CD14-positive monocyte (primary cell): ENCODE results near the gene INPP5A. TPM values are rescaled to one million over a fixed set of nuclear protein-coding genes. Genes with fewer than 3 reads are reported as not detected.

Experiments
- DNase-seq, 3 donors: peaks; one replicate each; pipeline ENCODE4 v3.0.0-alpha.2; 2011 to 2022
- H2AFZ ChIP-seq: 2 replicates; pipeline ENCODE4 v1.6.0; 2012; ENCODE audit warnings: mild to moderate bottlenecking, low read depth, low read length, inconsistent platforms; ENCODE audit not compliant: insufficient read depth, poor library complexity, severe bottlenecking
- H3K27ac ChIP-seq, 2 donors: 1 replicate in 1 of 2; 2 replicates in 1 of 2; pipeline ENCODE4 v1.5.1; 2012 to 2013; ENCODE audit warnings: low read length in 2 of 2, control low read depth in 1 of 2, inconsistent platforms in 1 of 2, low read depth in 1 of 2, mild to moderate bottlenecking in 1 of 2
- H3K27me3 ChIP-seq, 2 donors: one replicate each; pipeline versions ENCODE4 v1.6.0 to v1.6.1; 2011 to 2013; ENCODE audit warnings: low read length in 2 of 2; ENCODE audit not compliant: control insufficient read depth in 2 of 2, insufficient read depth in 2 of 2
- H3K36me3 ChIP-seq, 2 donors: replicated peaks in 1 of 2; 1 replicate in 1 of 2; 2 replicates in 1 of 2; pipeline versions ENCODE4 v1.5.1 to v1.6.1; 2012 to 2013; ENCODE audit warnings: low read length in 2 of 2, control low read depth in 1 of 2, inconsistent platforms in 1 of 2, mild to moderate bottlenecking in 1 of 2; ENCODE audit not compliant: insufficient read depth in 2 of 2, control insufficient read depth in 1 of 2
- H3K4me1 ChIP-seq, 2 donors: 1 replicate in 1 of 2; 2 replicates in 1 of 2; pipeline versions ENCODE4 v1.5.1 to v1.6.1; 2012 to 2013; ENCODE audit warnings: low read length in 2 of 2, control low read depth in 1 of 2, inconsistent platforms in 1 of 2, mild to moderate bottlenecking in 1 of 2, moderate library complexity in 1 of 2; ENCODE audit not compliant: insufficient read depth in 2 of 2, control insufficient read depth in 1 of 2
- H3K4me2 ChIP-seq: replicated peaks from 2 replicates; pipeline ENCODE3; 2012; ENCODE audit warnings: low read length, moderate library complexity, mild to moderate bottlenecking; ENCODE audit not compliant: poor library complexity, severe bottlenecking; ENCODE audit errors: extremely low read depth
- H3K4me3 ChIP-seq, 3 experiments: fragments of 200-600 bp in 1 of 3; sonication (generic) in 1 of 3; replicated peaks in 1 of 3; 1 replicate in 2 of 3; 2 replicates in 1 of 3; pipeline ENCODE4 v1.5.1; 2011 to 2013; ENCODE audit warnings: low read length in 3 of 3, mild to moderate bottlenecking in 3 of 3, control low read depth in 2 of 3, low read depth in 2 of 3, inconsistent platforms in 1 of 3, moderate library complexity in 1 of 3
- H3K79me2 ChIP-seq: 2 replicates; pipeline ENCODE4 v1.6.0; 2012; ENCODE audit warnings: mild to moderate bottlenecking, control low read depth, inconsistent platforms, low read length, moderate library complexity; ENCODE audit not compliant: insufficient read depth
- H3K9ac ChIP-seq: 2 replicates; pipeline ENCODE4 v1.6.0; 2017; ENCODE audit warnings: low read length, mild to moderate bottlenecking; ENCODE audit not compliant: insufficient read depth, poor library complexity, severe bottlenecking
- H3K9me3 ChIP-seq, 2 donors: replicated peaks in 1 of 2; 1 replicate in 1 of 2; 2 replicates in 1 of 2; pipeline versions ENCODE4 v1.5.1 to v1.6.1; 2012 to 2013; ENCODE audit warnings: low read length in 2 of 2, control low read depth in 1 of 2; ENCODE audit not compliant: control insufficient read depth in 1 of 2, insufficient read depth in 1 of 2
- H4K20me1 ChIP-seq: 2 replicates; pipeline ENCODE4 v1.6.0; 2012; ENCODE audit warnings: mild to moderate bottlenecking, low read length, control low read depth, moderate library complexity; ENCODE audit not compliant: insufficient read depth
- H3K27ac Mint-ChIP-seq, 7 donors: one replicate each; pipeline ENCODE4 v1.8.0; 2020; ENCODE audit warnings: mild to moderate bottlenecking in 7 of 7, mixed read lengths in 7 of 7, moderate library complexity in 6 of 7, inconsistent platforms in 2 of 7
- H3K27me3 Mint-ChIP-seq, 3 donors: one replicate each; pipeline ENCODE4 v1.8.0; 2021 to 2022; ENCODE audit warnings: low read depth in 3 of 3, mild to moderate bottlenecking in 3 of 3, mixed read lengths in 3 of 3, moderate library complexity in 3 of 3, inconsistent platforms in 1 of 3
- H3K36me3 Mint-ChIP-seq, 2 donors: one replicate each; pipeline ENCODE4 v1.8.0; 2020; ENCODE audit warnings: mixed read lengths in 2 of 2, inconsistent platforms in 1 of 2, mild to moderate bottlenecking in 1 of 2
- H3K4me1 Mint-ChIP-seq: one replicate; pipeline ENCODE4 v1.8.0; 2020; ENCODE audit warnings: mild to moderate bottlenecking, mixed read lengths
- H3K4me3 Mint-ChIP-seq, 2 donors: one replicate each; pipeline ENCODE4 v1.8.0; 2020; ENCODE audit warnings: mild to moderate bottlenecking in 2 of 2, mixed read lengths in 2 of 2, moderate library complexity in 1 of 2
- H3K9me3 Mint-ChIP-seq, 7 donors: one replicate each; pipeline ENCODE4 v1.8.0; 2020 to 2022; ENCODE audit warnings: mixed read lengths in 7 of 7, mild to moderate bottlenecking in 6 of 7, moderate library complexity in 6 of 7, inconsistent platforms in 2 of 7
- CTCF ChIP-seq: fragments of 200-600 bp; IDR thresholded peaks from one replicate; pipeline ENCODE4 v1.8.0; 2022; ENCODE audit warnings: antibody characterized with exemption, mild to moderate bottlenecking
- WGBS: methylation state at CpG from one replicate; pipeline ENCODE4 v1.1.5; 2013; ENCODE audit warnings: missing lambda C conversion rate; ENCODE audit not compliant: insufficient coverage; 5-methylcytosine and 5-hydroxymethylcytosine counted together
- intact Hi-C, 2 donors: fragments of 100-400 bp; cut with micrococcal nuclease; formaldehyde crosslinking; loops; one replicate each; pipeline versions ENCODE4 v1.15.0 to v1.15.1; 2023
- polyA plus RNA-seq, 3 donors: library from polyadenylated mRNA; depleted of rRNA in 1 of 3; unstranded in 2 of 3; stranded (reverse) in 1 of 3; fragments of 300-500 nt in 2 of 3; fragments of >200 nt in 1 of 3; fragmentation: Illumina TruSeq in 2 of 3; gene quantifications; 1 replicate in 2 of 3; 2 replicates in 1 of 3; pipeline ENCODE4 v1.2.3, GENCODE V29; 2012 to 2021

Gene INPP5A
- polyA plus RNA-seq, 3 donors, result 0.87 to 17.2 (median 2.9) TPM

- peak overlapping the region; percentile 74 to 85 for H3K4me3 Mint-ChIP-seq
- peaks cover 100% of the 10 kb centered on the region for H3K79me2 ChIP-seq
- no peaks in the 10 kb centered on the region for H3K27me3 ChIP-seq
- H4K20me1 ChIP-seq, result peaks cover 100% of the 10 kb centered on the region
- peaks cover 90% of the 10 kb centered on the region for H3K4me1 Mint-ChIP-seq
- TF ChIP-seq CTCF, result no peak
- H3K27me3 Mint-ChIP-seq, result peaks cover 0 to 6% (median 5%) of the 10 kb centered on the region in 3 donors
- peak overlapping the region in 5 of 7 donors; percentile 65 to 78 (median 76) for H3K27ac Mint-ChIP-seq
- DNase-seq, result no peak
- H3K9me3 Mint-ChIP-seq, result peaks cover 0 to 2% (median 0%) of the 10 kb centered on the region in 7 donors
- H3K36me3 ChIP-seq, result peaks cover 0 to 11% of the 10 kb centered on the region in 2 donors
- peak overlapping the region; percentile 9 for H3K9ac ChIP-seq
- H2AFZ ChIP-seq, result no peak overlapping the region
- peak overlapping the region; percentile 63 for H3K4me2 ChIP-seq
- 66% methylated on average over 23 of the region's 28 CpGs for WGBS
- no peak overlapping the region for H3K27ac ChIP-seq
- H3K9me3 ChIP-seq, result no peaks in the 10 kb centered on the region
- peaks cover 74 to 89% of the 10 kb centered on the region in 2 donors for H3K4me1 ChIP-seq
- H3K36me3 Mint-ChIP-seq, result peaks cover 40 to 59% of the 10 kb centered on the region in 2 donors
- intact Hi-C loops, result loop anchor here (5.0 to 10.0 kb wide), 3 partner anchors 33 to 149 kb away; partner anchors contain the start of gene PWWP2B (in 1 of the 2)
- peak overlapping the region in 1 of 3 experiments; percentile 41 for H3K4me3 ChIP-seq
These were observed 6.5 kb downstream of the INPP5A start for GRCh38 chr10:132543916-132544743.

GRCh38 chr10:132544744-132545658, 7.4 kb downstream of the INPP5A start:
- 71% methylated on average over 25 of the region's 35 CpGs for WGBS
- H3K4me1 ChIP-seq, result peaks cover 72 to 89% of the 10 kb centered on the region in 2 donors
- Mint-ChIP-seq H3K9me3 (peaks cover 0 to 2% (median 0%) of the 10 kb centered on the region in 7 donors), H3K36me3 (peaks cover 40 to 56% of the 10 kb centered on the region in 2 donors), H3K27ac (peak overlapping the region; percentile 36 to 78 (median 70)), H3K4me3 (peak overlapping the region; percentile 74 to 85), H3K4me1 (peaks cover 88% of the 10 kb centered on the region), H3K27me3 (peaks cover 0 to 6% (median 5%) of the 10 kb centered on the region in 3 donors)
- peaks cover 99% of the 10 kb centered on the region for H4K20me1 ChIP-seq
- peaks cover 0 to 11% of the 10 kb centered on the region in 2 donors for H3K36me3 ChIP-seq
- H3K9me3 ChIP-seq, result no peaks in the 10 kb centered on the region
- no peak overlapping the region for H3K27ac ChIP-seq
- DNase-seq, result peak; percentile 39 to 61 (median 59)
- TF ChIP-seq CTCF, result no peak
- H2AFZ ChIP-seq, result no peak overlapping the region
- peak overlapping the region; percentile 63 for H3K4me2 ChIP-seq
- peaks cover 100% of the 10 kb centered on the region for H3K79me2 ChIP-seq
- peak overlapping the region in 1 of 3 experiments; percentile 41 for H3K4me3 ChIP-seq
- no peaks in the 10 kb centered on the region for H3K27me3 ChIP-seq
- intact Hi-C loops, result loop anchor here (5.0 to 10.0 kb wide), 3 partner anchors 32 to 150 kb away; partner anchors contain the start of gene PWWP2B (in 1 of the 2)
- peak overlapping the region; percentile 9 for H3K9ac ChIP-seq
